Astrocyte (in vitro differentiated cells and primary cell): ENCODE data around the gene SON.

Experiments used
- EZH2 ChIP-seq: IDR thresholded peaks from 2 replicates; pipeline ENCODE4 v1.6.1; 2012; ENCODE audit warnings: mild to moderate bottlenecking, low read length, inconsistent platforms; ENCODE audit not compliant: insufficient read depth
- TF ChIP-seq, protein P1 (sequence below): IDR thresholded peaks from 2 replicates; pipeline ENCODE4 v1.5.1; 2011; ENCODE audit warnings: low read depth, mild to moderate bottlenecking, inconsistent platforms, low read length, moderate library complexity; ENCODE audit not compliant: insufficient read depth

DNA sequence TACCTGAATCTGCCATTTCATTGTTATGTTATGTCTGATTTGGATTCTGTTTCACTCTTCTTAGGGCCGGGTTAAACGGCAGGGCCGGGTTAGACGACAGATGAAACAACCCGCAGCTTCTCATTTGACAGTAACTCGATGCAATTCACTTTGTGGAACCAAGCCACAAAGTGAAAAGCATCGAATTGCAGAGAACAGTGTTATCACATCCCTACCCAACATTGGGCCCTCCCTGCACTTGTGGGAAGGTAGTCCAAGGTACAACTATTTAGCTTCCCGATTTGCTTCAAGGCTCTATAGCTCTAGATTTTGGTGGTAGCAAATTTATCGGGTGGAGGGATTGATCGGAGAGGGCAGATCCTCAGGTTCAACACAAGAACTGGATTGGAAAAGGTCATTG is 17.0 kb downstream of the SON start:
- no peak for TF ChIP-seq EZH2
- TF ChIP-seq, protein P1, sequence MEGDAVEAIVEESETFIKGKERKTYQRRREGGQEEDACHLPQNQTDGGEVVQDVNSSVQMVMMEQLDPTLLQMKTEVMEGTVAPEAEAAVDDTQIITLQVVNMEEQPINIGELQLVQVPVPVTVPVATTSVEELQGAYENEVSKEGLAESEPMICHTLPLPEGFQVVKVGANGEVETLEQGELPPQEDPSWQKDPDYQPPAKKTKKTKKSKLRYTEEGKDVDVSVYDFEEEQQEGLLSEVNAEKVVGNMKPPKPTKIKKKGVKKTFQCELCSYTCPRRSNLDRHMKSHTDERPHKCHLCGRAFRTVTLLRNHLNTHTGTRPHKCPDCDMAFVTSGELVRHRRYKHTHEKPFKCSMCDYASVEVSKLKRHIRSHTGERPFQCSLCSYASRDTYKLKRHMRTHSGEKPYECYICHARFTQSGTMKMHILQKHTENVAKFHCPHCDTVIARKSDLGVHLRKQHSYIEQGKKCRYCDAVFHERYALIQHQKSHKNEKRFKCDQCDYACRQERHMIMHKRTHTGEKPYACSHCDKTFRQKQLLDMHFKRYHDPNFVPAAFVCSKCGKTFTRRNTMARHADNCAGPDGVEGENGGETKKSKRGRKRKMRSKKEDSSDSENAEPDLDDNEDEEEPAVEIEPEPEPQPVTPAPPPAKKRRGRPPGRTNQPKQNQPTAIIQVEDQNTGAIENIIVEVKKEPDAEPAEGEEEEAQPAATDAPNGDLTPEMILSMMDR = no peak
